A673 (cell line): ENCODE results near the gene IP6K2. TPM values are rescaled to one million over a fixed set of nuclear protein-coding genes. Genes with fewer than 3 reads are reported as not detected.

ENCODE experiments used
- BruUV-seq: library from RNA; stranded (reverse); fragments of 400-500 nt; replicated peaks from 2 replicates; lab custom pipeline; 2021; lab: Mats Ljungman, UMichigan
- CTCF ChIA-PET: fragments of 300-600 bp; sonication (Branson Sonifier 250); formaldehyde crosslinking; loops from one replicate; lab custom pipeline; 2022; ENCODE audit warnings: antibody characterized with exemption; lab: Charles Lee
- POLR2A ChIA-PET: fragments of 300-600 bp; sonication (Branson Sonifier 250); formaldehyde crosslinking; loops from one replicate; lab custom pipeline; 2022; ENCODE audit warnings: antibody characterized with exemption; ENCODE audit not compliant: low non-redundant PET; lab: Charles Lee
- DNase-seq: peaks from one replicate; pipeline ENCODE4 v3.0.0-alpha.2; 2015; ENCODE audit warnings: low spot score
- H3K27ac ChIP-seq: fragments of 200-600 bp; sonication (generic); 2 replicates; pipeline ENCODE4 v1.5.1; 2016; ENCODE audit warnings: mixed run types, low read depth, mild to moderate bottlenecking, mixed read lengths, antibody characterized with exemption, low read length; ENCODE audit not compliant: poor library complexity, severe bottlenecking
- H3K27me3 ChIP-seq: fragments of 200-600 bp; sonication (generic); replicated peaks from 2 replicates; pipeline ENCODE4 v1.6.1; 2017; ENCODE audit warnings: mixed run types, low read depth, mild to moderate bottlenecking, mixed read lengths, antibody characterized with exemption, low read length; ENCODE audit not compliant: insufficient read depth, poor library complexity
- H3K36me3 ChIP-seq: fragments of 200-600 bp; sonication (generic); 2 replicates; pipeline ENCODE4 v1.6.1; 2016; ENCODE audit warnings: mixed run types, mild to moderate bottlenecking, mixed read lengths, antibody characterized with exemption, low read length; ENCODE audit not compliant: insufficient read depth, poor library complexity, severe bottlenecking
- H3K4me1 ChIP-seq: fragments of 200-600 bp; sonication (generic); 2 replicates; pipeline ENCODE4 v1.6.1; 2017; ENCODE audit warnings: mixed run types, mild to moderate bottlenecking, mixed read lengths, antibody characterized with exemption, low read length; ENCODE audit not compliant: insufficient read depth, poor library complexity, severe bottlenecking
- H3K4me3 ChIP-seq: fragments of 200-600 bp; sonication (generic); 2 replicates; pipeline ENCODE4 v1.5.1; 2016; ENCODE audit warnings: low read depth, mixed run types, mild to moderate bottlenecking, mixed read lengths, low read length; ENCODE audit not compliant: poor library complexity, severe bottlenecking
- H3K9me3 ChIP-seq: fragments of 200-600 bp; sonication (generic); 2 replicates; pipeline ENCODE4 v1.6.1; 2016; ENCODE audit warnings: mixed run types, low read depth, mild to moderate bottlenecking, mixed read lengths, antibody characterized with exemption, low read length; ENCODE audit not compliant: poor library complexity, severe bottlenecking
- EZH2 ChIP-seq: fragments of 200-600 bp; sonication (generic); IDR thresholded peaks from 2 replicates; pipeline ENCODE4 v1.6.1; 2017; ENCODE audit warnings: borderline replicate concordance, low read depth, mild to moderate bottlenecking, mixed read lengths, antibody characterized with exemption, low read length; ENCODE audit not compliant: poor library complexity, severe bottlenecking
- intact Hi-C: fragments of 100-400 bp; cut with micrococcal nuclease; formaldehyde crosslinking; loops from one replicate; pipeline ENCODE4 v1.10.0; 2022; ENCODE audit not compliant: unreplicated experiment
- total RNA-seq: library from RNA; stranded (reverse); gene quantifications from 2 replicates; pipeline ENCODE4 v1.2.3, GENCODE V29; 2021
- TF ChIP-seq, protein P1 (sequence below): fragments of 300-800, 200-600 bp; sonication (generic); conservative IDR thresholded peaks from 2 replicates; pipeline ENCODE4 v1.5.1; 2017; ENCODE audit warnings: low read depth, mild to moderate bottlenecking, antibody characterized with exemption, low read length, moderate library complexity, mixed read lengths

The IP6K2 gene
- total RNA-seq, 1 experiment from 2014 or later: 62.5 TPM

DNA sequence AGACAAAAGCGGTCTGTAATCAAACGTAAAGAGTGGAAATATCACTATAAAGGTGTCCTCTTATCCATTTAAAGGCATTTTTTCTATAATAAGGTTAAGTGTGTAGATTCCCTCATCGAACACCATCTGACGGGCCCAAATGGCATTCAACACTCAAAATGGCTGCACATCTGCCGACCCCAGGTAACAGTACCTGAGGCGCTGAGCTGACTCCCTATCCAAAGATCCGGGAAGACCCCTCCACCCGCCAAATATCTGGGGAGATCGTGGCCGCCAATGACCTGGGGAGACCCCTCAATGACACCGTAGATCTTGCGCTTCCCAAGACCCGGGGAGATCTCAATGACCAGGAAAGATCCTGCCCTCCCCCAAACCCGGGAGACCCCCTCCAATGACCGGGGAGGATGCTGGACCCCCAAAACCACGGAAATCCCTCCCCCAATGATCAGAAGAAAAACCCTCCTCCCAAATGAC lies 476 bp downstream of the IP6K2 start:
- intact Hi-C loops: no loop called here
- ChIA-PET POLR2A (no interaction called here), CTCF (no interaction called here)
- no TSS peak for BruUV-seq
- H3K27ac ChIP-seq: peak overlapping the region; percentile 86
- no peaks in the 10 kb centered on the region for H3K27me3 ChIP-seq
- peak overlapping the region; percentile 65 for H3K4me3 ChIP-seq
- no peaks in the 10 kb centered on the region for H3K9me3 ChIP-seq
- TF ChIP-seq, protein P1, sequence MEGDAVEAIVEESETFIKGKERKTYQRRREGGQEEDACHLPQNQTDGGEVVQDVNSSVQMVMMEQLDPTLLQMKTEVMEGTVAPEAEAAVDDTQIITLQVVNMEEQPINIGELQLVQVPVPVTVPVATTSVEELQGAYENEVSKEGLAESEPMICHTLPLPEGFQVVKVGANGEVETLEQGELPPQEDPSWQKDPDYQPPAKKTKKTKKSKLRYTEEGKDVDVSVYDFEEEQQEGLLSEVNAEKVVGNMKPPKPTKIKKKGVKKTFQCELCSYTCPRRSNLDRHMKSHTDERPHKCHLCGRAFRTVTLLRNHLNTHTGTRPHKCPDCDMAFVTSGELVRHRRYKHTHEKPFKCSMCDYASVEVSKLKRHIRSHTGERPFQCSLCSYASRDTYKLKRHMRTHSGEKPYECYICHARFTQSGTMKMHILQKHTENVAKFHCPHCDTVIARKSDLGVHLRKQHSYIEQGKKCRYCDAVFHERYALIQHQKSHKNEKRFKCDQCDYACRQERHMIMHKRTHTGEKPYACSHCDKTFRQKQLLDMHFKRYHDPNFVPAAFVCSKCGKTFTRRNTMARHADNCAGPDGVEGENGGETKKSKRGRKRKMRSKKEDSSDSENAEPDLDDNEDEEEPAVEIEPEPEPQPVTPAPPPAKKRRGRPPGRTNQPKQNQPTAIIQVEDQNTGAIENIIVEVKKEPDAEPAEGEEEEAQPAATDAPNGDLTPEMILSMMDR: no peak
- TF ChIP-seq EZH2: no peak
- peaks cover 5% of the 10 kb centered on the region for H3K4me1 ChIP-seq
- DNase-seq: peak; percentile 1
- peaks cover 6% of the 10 kb centered on the region for H3K36me3 ChIP-seq

DNA sequence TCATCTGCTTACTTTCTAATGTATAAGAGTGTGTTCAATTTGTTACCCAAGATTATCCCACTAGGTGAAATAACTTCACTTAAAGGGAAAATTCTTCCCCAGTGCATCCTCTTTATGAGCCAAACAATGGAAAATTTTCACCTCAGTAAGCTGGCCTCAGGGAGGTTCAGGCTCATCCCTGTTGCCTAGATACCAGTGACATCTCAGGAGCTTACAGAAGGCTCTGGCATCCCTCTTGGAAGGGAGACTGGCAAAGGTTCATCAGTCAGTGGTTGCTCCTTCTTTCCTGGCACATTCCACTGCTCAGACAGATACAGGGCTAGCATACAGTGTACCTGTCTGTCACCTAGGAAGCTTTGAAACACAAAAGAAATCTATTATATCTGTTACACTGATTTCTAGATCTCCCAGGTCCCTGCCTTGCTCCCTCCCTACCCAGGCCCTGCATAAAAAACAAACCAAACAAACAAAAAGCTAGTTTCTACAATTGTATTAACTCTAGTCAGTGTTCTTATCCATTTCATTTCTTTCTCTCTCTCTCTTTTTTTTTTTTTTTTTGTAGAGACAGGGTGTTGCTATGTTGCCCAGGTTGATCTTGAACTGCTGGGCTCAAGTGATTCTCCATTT lies 1.7 kb downstream of the IP6K2 start:
- BruUV-seq: no TSS peak
- POLR2A ChIA-PET: no interaction called here
- TF ChIP-seq, protein P1: no peak
- no peak for TF ChIP-seq EZH2
- CTCF ChIA-PET: no interaction called here
- peaks cover 5% of the 10 kb centered on the region for H3K4me1 ChIP-seq
- H3K27ac ChIP-seq: no peak overlapping the region
- intact Hi-C loops: no loop called here
- H3K36me3 ChIP-seq: peaks cover 14% of the 10 kb centered on the region
- no peaks in the 10 kb centered on the region for H3K9me3 ChIP-seq
- H3K27me3 ChIP-seq: no peaks in the 10 kb centered on the region
- peak overlapping the region; percentile 65 for H3K4me3 ChIP-seq
- DNase-seq: no peak

DNA sequence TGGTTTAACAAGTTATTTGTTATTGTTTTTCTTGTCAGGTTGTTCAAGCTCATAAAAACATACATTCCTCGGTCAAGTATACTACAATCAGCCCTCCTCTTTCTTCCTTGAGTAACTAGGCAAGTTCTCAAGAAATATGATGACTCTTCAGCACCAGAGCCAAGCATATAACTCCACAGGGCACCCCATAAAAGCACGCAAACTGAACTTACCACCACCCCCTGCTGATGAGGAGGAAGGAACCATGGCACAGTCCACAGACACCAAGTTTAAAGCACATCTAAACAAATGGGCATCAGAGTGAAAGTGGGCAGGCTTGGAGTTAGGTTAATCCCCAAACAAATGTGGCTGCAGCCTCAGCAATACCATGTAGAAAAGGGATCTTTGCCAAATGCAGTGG lies 5.3 kb downstream of the IP6K2 start:
- peak; percentile 54 for DNase-seq
- POLR2A ChIA-PET: no interaction called here
- BruUV-seq: no TSS peak
- H3K9me3 ChIP-seq: no peaks in the 10 kb centered on the region
- H3K36me3 ChIP-seq: peaks cover 20% of the 10 kb centered on the region
- peaks cover 5% of the 10 kb centered on the region for H3K4me1 ChIP-seq
- intact Hi-C loops: no loop called here
- no peaks in the 10 kb centered on the region for H3K27me3 ChIP-seq
- CTCF ChIA-PET: no interaction called here
- no peak for TF ChIP-seq EZH2
- TF ChIP-seq, protein P1: no peak
- no peak overlapping the region for H3K4me3 ChIP-seq
- no peak overlapping the region for H3K27ac ChIP-seq
